Loucy (cell line): ENCODE data around the gene MOV10.

ENCODE experiments used
- CTCF ChIP-seq: fragments of 200-600 bp; sonication (generic); conservative IDR thresholded peaks from 2 replicates; pipeline ENCODE4 v1.5.1; 2014; ENCODE audit warnings: mild to moderate bottlenecking, antibody characterized with exemption, low read length
- EZH2phosphoT487 ChIP-seq: fragments of 200-600 bp; IDR thresholded peaks from 2 replicates; pipeline ENCODE4 v1.6.1; 2018; ENCODE audit warnings: antibody characterized with exemption, mild to moderate bottlenecking, moderate library complexity, borderline replicate concordance

- TF ChIP-seq EZH2phosphoT487, result no peak
- no peak for TF ChIP-seq CTCF
These were observed 39.2 kb downstream of the MOV10 start for GRCh38 chr1:112713466-112714312.
